IMR-90 (cell line): ENCODE data around the gene TRIM47. TPM values are rescaled to one million over a fixed set of nuclear protein-coding genes. Genes with fewer than 3 reads are reported as not detected.

Experiments used
- ATAC-seq: fragments of 200-7000 bp; cut with Tn5 transposase; 2 replicates; pipeline ENCODE4 v1.9.1; 2020; ENCODE audit warnings: low read depth, mild to moderate bottlenecking, moderate library complexity
- BruUV-seq: library from RNA; stranded (reverse); fragments of 400-500 nt; replicated peaks from 2 replicates; lab custom pipeline; 2021; lab: Mats Ljungman, UMichigan
- CTCF ChIA-PET: fragments of 300-600 bp; formaldehyde crosslinking; extraction: SDS; loops from one replicate; lab custom pipeline; 2021; ENCODE audit warnings: antibody characterized with exemption; lab: Yijun Ruan, JAX
- POLR2A ChIA-PET: fragments of 300-600 bp; sonication (Branson Sonifier 250); formaldehyde crosslinking; loops from one replicate; lab custom pipeline; 2022; ENCODE audit warnings: antibody characterized with exemption; ENCODE audit not compliant: unreplicated experiment; lab: Charles Lee
- DNase-seq: peaks from one replicate; pipeline ENCODE4 v3.0.0; 2013
- H2AFZ ChIP-seq: replicated peaks from 2 replicates; pipeline ENCODE3; 2013; ENCODE audit warnings: low read length, mild to moderate bottlenecking; ENCODE audit not compliant: poor library complexity
- H2AK5ac ChIP-seq: 2 replicates; pipeline ENCODE4 v1.6.1; 2013; ENCODE audit warnings: low read depth, low read length, inconsistent platforms
- H2AK9ac ChIP-seq: replicated peaks from 2 replicates; pipeline ENCODE3; 2013; ENCODE audit warnings: mild to moderate bottlenecking, low read depth, low read length, moderate library complexity; ENCODE audit not compliant: poor library complexity
- H2BK120ac ChIP-seq: 2 replicates; pipeline ENCODE4 v1.6.1; 2013; ENCODE audit warnings: low read depth, low read length, inconsistent platforms
- H2BK15ac ChIP-seq: 3 replicates; pipeline ENCODE4 v1.6.1; 2013; ENCODE audit warnings: low read depth, low read length, inconsistent platforms
- H2BK20ac ChIP-seq: 2 replicates; pipeline ENCODE4 v1.6.1; 2013; ENCODE audit warnings: low read depth, mild to moderate bottlenecking, inconsistent platforms, low read length, moderate library complexity
- H2BK5ac ChIP-seq: 2 replicates; pipeline ENCODE4 v1.6.1; 2013; ENCODE audit warnings: mild to moderate bottlenecking, low read depth, low read length, inconsistent platforms; ENCODE audit not compliant: poor library complexity, severe bottlenecking
- H3K14ac ChIP-seq: replicated peaks from 2 replicates; pipeline ENCODE4 v1.6.1; 2013; ENCODE audit warnings: low read depth, low read length, inconsistent platforms
- H3K18ac ChIP-seq: 2 replicates; pipeline ENCODE4 v1.6.1; 2013; ENCODE audit warnings: low read depth, low read length, control low read depth
- H3K23ac ChIP-seq: 2 replicates; pipeline ENCODE4 v1.6.1; 2013; ENCODE audit warnings: low read depth, low read length, inconsistent platforms
- H3K27ac ChIP-seq: 2 replicates; pipeline ENCODE4 v1.5.1; 2013; ENCODE audit warnings: mild to moderate bottlenecking, control low read depth, low read length; ENCODE audit not compliant: insufficient read depth
- H3K27me3 ChIP-seq: 2 replicates; pipeline ENCODE4 v1.6.1; 2013; ENCODE audit warnings: low read length; ENCODE audit not compliant: control insufficient read depth, insufficient read depth
- H3K36me3 ChIP-seq: 2 replicates; pipeline ENCODE4 v1.6.1; 2013; ENCODE audit warnings: low read length, mixed read lengths; ENCODE audit not compliant: control insufficient read depth, insufficient read depth
- H3K4ac ChIP-seq: 2 replicates; pipeline ENCODE4 v1.6.1; 2013; ENCODE audit warnings: low read depth, low read length, inconsistent platforms
- H3K4me1 ChIP-seq: 2 replicates; pipeline ENCODE4 v1.6.1; 2013; ENCODE audit warnings: low read length, mixed read lengths; ENCODE audit not compliant: control insufficient read depth, insufficient read depth
- H3K4me2 ChIP-seq: 2 replicates; pipeline ENCODE4 v1.6.1; 2013; ENCODE audit warnings: low read depth, mild to moderate bottlenecking, control low read depth, low read length, moderate library complexity
- H3K4me3 ChIP-seq: 2 replicates; pipeline ENCODE4 v1.5.1; 2013; ENCODE audit warnings: low read depth, mild to moderate bottlenecking, control low read depth, low read length, moderate library complexity; ENCODE audit not compliant: insufficient read depth
- H3K56ac ChIP-seq: 2 replicates; pipeline ENCODE4 v1.6.1; 2013; ENCODE audit warnings: low read length, inconsistent platforms; ENCODE audit not compliant: insufficient read depth; ENCODE audit errors: extremely low read depth
- H3K79me1 ChIP-seq, 2 experiments: 2 replicates each; pipeline ENCODE4 v1.6.1; 2013; ENCODE audit warnings: low read length in 2 of 2, inconsistent platforms in 1 of 2, low read depth in 1 of 2
- H3K9ac ChIP-seq: 2 replicates; pipeline ENCODE4 v1.6.1; 2013; ENCODE audit warnings: low read depth, low read length, control low read depth
- H3K9me1 ChIP-seq: 2 replicates; pipeline ENCODE4 v1.6.1; 2013; ENCODE audit warnings: low read length, inconsistent platforms; ENCODE audit not compliant: insufficient read depth
- H3K9me3 ChIP-seq: 2 replicates; pipeline ENCODE4 v1.6.1; 2013; ENCODE audit warnings: low read length; ENCODE audit not compliant: control insufficient read depth, insufficient read depth
- H4K20me1 ChIP-seq: 2 replicates; pipeline ENCODE4 v1.6.1; 2013; ENCODE audit warnings: low read length, inconsistent platforms; ENCODE audit not compliant: insufficient read depth
- H4K5ac ChIP-seq: 2 replicates; pipeline ENCODE4 v1.6.1; 2013; ENCODE audit warnings: mild to moderate bottlenecking, low read depth, low read length, control low read depth
- H4K8ac ChIP-seq, 2 experiments: 2 replicates each; pipeline ENCODE4 v1.6.1; 2013; ENCODE audit warnings: low read depth in 2 of 2, low read length in 2 of 2, control low read depth in 1 of 2, inconsistent platforms in 1 of 2
- H4K91ac ChIP-seq: 2 replicates; pipeline ENCODE4 v1.6.1; 2013; ENCODE audit warnings: low read depth, low read length, inconsistent platforms; ENCODE audit not compliant: insufficient read depth
- CEBPB ChIP-seq: IDR thresholded peaks from 2 replicates; pipeline ENCODE4 v1.6.1; 2012; ENCODE audit warnings: low read depth, low read length, improper control_type of control experiment
- CHD1 ChIP-seq: IDR thresholded peaks from 2 replicates; pipeline ENCODE4 v1.6.1; 2012; ENCODE audit warnings: low read depth, low read length, improper control_type of control experiment
- ELK1 ChIP-seq: fragments of 150-350 bp; IDR thresholded peaks from 2 replicates; pipeline ENCODE4 v1.6.1; 2016; ENCODE audit warnings: low read depth, mild to moderate bottlenecking, low read length, moderate library complexity, borderline replicate concordance
- MXI1 ChIP-seq: IDR thresholded peaks from 2 replicates; pipeline ENCODE4 v1.6.1; 2012; ENCODE audit warnings: low read depth, mild to moderate bottlenecking, low read length, moderate library complexity, borderline replicate concordance
- WGBS, 2 experiments: methylation state at CpG; one replicate each; pipeline versions ENCODE4 v1.1.5 to v1.1.7; 2013; ENCODE audit warnings: missing lambda C conversion rate in 2 of 2; ENCODE audit not compliant: insufficient read length in 1 of 2; ENCODE audit errors: extremely low coverage in 2 of 2; 5-methylcytosine and 5-hydroxymethylcytosine counted together
- dilution Hi-C: fragments of 300-500 bp; cut with HindIII; formaldehyde crosslinking; loops from one replicate; pipeline ENCODE4 v1.14.3; 2018; ENCODE audit warnings: low sequenced_read_pairs; ENCODE audit not compliant: unreplicated experiment
- in situ Hi-C: fragments of 300-500 bp; cut with MboI; formaldehyde crosslinking; loops from 3 replicates; pipeline ENCODE4 v1.14.3; 2019; ENCODE audit warnings: low sequenced_read_pairs, inconsistent platforms, mixed read lengths
- intact Hi-C: fragments of 100-400 bp; cut with micrococcal nuclease; formaldehyde crosslinking; loops from 2 replicates; pipeline ENCODE4 v1.10.0; 2022
- polyA plus RNA-seq, 3 experiments: library from polyadenylated mRNA; depleted of rRNA; stranded (reverse); fragments of >200 nt; gene quantifications; 2 replicates each; pipeline ENCODE4 v1.2.3, GENCODE V29; 2012; ENCODE audit warnings: low replicate concordance in 1 of 3
- total RNA-seq: library from RNA; depleted of rRNA; stranded (reverse); fragments of >200 nt; gene quantifications from 2 replicates; pipeline ENCODE4 v1.2.3, GENCODE V29; 2012

TRIM47 gene
- total and polyA plus RNA-seq, 2 of the 4 experiments (the other 2 are of a cell fraction): 1.4 to 7.5 TPM

DNA sequence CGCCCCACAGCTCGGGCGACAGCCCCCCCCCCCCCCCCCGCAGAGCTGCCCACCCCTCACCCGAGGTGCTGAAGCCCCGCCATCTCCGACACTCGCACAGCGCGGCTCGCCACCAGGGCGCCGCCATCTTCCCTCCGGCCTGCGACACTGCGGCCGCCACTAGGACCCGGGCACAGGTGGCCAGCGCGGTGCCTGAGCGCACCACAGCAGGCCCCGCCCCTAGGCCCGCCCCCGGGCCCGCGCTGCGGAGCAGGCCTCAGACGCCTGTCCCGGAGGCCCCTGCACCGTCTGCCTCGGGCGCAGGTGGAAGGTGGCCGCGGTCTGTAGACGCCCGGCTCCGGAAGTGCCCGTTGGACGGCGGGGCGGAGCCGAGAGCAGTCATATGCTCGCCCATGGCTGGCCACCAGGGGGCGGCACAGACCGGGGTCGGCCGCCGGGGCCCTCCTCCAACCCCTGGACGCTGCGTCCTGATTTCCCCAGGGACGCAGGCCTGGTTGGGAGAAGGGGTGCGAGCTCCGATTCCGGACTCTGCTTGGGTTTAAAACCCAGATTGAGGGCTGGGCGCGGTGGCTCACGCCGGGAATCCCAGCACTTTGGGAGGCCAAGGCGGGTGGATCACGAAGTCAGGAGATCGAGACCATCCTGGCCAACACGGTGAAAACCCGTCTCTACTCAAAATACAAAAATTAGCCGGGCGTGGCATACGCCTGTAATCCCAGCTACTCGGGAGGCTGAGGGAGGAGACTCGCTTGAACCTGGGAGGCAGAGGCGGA lies 26.6 kb upstream of the TRIM47 start, which contains the start of gene MRPL38 (continued):
- TF ChIP-seq ELK1 (no peak), CEBPB (no peak), MXI1 (peak; percentile 53; the same call in 1 of the 2 replicates)

GRCh38 chr17:75902406-75902805 lies 24.0 kb upstream of the TRIM47 start:
- no peak overlapping the region for H4K8ac ChIP-seq
- H3K79me1 ChIP-seq: peaks cover 10 to 25% of the 10 kb centered on the region in 2 experiments
- BruUV-seq: no TSS peak
- peaks cover 4% of the 10 kb centered on the region for H3K4me1 ChIP-seq
- no peak overlapping the region for H2BK5ac ChIP-seq
- H3K9me1 ChIP-seq: 0 out of 2 replicates have a peak, but pooled peaks cover 6% of the 10 kb centered on the region
- ChIA-PET CTCF (no interaction called here), POLR2A (interaction anchor here (0.7 kb wide), 1 partner anchor 114 kb away, joined by 5 read pairs; no protein-coding TSS in a partner anchor)
- H4K91ac ChIP-seq: no peak overlapping the region
- in situ Hi-C loops (loop anchor here (10.0 kb wide), 1 partner anchor 382 kb away; no protein-coding TSS in a partner anchor), intact Hi-C loops (loop anchor here (10.0 kb wide), 1 partner anchor 172 kb away; the partner anchor contains the start of genes GALR2, SRP68 and ZACN), dilution Hi-C loops (no loop called here)
- no peak overlapping the region for H3K56ac ChIP-seq
- no peak overlapping the region for H2BK120ac ChIP-seq
- ATAC-seq (no peak), DNase-seq (no peak)
- H2AK9ac ChIP-seq: no peak overlapping the region
- H3K18ac ChIP-seq: no peak overlapping the region
- no peaks in the 10 kb centered on the region for H3K27me3 ChIP-seq
- H2BK15ac ChIP-seq: no peak overlapping the region
- no peak overlapping the region for H3K4me3 ChIP-seq
- H2AK5ac ChIP-seq: no peak overlapping the region
- TF ChIP-seq CHD1: no peak
- no peaks in the 10 kb centered on the region for H4K20me1 ChIP-seq
- peaks cover 30% of the 10 kb centered on the region for H3K36me3 ChIP-seq
- H3K4ac ChIP-seq: no peak overlapping the region
- H3K27ac ChIP-seq: no peak overlapping the region
- 100% methylated on average over 2 of the region's 6 CpGs; no CpG with 5 or more reads in 1 of the 2 experiments for WGBS, 2 experiments
- no peak overlapping the region for H2BK20ac ChIP-seq
- no peaks in the 10 kb centered on the region for H3K9me3 ChIP-seq
- H3K9ac ChIP-seq: no peak overlapping the region
- no peak overlapping the region for H2AFZ ChIP-seq
- no peak overlapping the region for H3K14ac ChIP-seq
- H3K4me2 ChIP-seq: no peak overlapping the region
- no peak overlapping the region for H3K23ac ChIP-seq
- no peak overlapping the region for H4K5ac ChIP-seq
